ENCODE data around the gene RPL41.
"Not testable (repeated sequence)": the region's sequence is repeated elsewhere in the genome, so short reads cannot be mapped to it uniquely, and the experiment has no call there.

RPL41 gene

DNA sequence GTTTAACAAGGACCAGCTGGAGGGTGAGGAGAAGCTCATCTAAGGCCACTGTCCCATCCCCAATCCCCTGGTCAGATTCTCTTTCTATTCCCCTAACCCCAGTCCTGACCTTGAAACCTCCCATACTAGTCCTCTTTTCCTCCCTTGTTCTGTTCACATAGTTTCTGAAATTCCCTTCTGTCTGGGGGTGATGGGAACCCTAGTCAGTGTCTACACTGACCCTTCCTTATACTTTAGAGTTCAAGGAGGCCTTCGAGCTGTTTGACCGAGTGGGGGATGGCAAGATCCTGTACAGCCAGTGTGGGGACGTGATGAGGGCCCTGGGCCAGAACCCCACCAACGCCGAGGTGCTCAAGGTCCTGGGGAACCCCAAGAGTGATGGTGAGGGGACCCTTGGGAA lies 38.4 kb downstream of the RPL41 start:
- DNase-seq (ENCODE audit: low spot score) = no peak

- no peak for DNase-seq (ENCODE audit: low spot score)
These were observed 38.9 kb downstream of the RPL41 start for GRCh38 chr12:56155256-56155845.

- not testable (repeated sequence) for DNase-seq (ENCODE audit: low spot score)
These were observed 40.2 kb downstream of the RPL41 start for GRCh38 chr12:56156464-56157200.

DNA sequence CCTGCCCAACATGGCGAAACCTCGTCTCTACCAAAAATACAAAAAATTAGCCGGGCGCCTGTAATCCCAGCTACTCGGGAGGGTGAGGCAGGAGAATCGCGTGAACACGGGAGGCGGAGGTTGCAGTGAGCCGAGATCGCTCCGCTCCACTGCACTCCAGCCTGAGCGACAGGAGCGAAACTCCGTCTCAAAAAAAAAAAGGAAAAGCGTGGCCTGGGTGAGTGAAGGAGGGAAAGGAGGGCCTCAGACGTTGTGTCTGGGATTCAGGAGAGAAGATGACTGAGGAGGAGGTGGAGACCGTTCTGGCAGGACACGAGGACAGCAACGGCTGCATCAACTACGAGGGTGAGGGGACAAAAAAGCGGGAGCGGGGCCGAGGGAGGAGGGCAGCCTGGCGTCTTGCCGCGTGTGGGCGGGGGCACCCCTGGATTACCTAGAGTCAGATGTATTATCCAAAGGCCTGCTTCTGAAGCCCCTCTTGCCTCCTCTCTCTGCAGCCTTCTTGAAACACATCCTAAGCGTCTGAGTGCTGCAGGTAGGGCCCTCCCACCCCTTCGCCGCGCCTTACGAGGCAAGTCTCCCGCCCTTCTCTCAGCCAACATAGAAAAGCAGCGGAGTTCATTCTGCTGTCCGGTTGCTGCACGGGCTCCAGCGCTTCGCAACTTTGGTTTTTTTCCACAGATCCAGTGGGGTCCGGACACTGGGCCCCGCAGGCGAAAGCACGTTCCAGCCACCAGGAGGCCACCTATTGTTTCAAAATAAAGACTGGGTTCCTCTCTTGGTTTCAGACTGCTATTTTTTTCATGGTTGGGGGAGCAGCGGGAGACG lies 41.0 kb downstream of the RPL41 start:
- DNase-seq (ENCODE audit: low spot score) = no peak

GRCh38 chr12:56158029-56158925 lies 41.8 kb downstream of the RPL41 start, which contains the start of gene MYL6:
Gene MYL6 (plus strand): TSS chr12:56158359. CDS start chr12:56158402, 43 bp downstream.
- peak; percentile 97 for DNase-seq (ENCODE audit: low spot score)

DNA sequence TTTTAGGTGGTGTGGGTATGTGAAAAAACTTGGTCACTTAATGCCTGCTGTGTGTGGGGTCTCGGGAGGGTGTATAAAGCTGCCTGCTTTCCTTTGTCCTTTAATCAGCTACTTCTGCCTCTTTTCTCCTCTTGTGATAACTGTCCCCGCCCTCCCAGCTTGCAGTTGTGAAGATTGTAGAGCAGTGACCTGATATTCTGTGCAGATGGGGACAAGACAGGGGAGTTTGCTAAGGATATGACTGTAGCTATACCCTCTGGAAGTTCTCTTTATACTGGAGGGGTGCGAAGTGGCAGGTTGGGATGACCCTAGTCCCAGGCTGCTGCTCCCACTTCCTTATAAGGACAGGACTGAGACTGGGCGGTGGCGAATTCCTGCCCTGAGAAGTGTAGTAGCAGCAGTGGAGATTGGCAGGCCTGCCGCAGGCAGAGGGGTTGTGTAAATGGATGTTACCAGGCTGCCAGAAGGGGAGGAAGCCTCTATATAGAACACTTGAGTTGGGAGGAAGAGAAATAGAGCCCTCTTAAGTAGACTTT lies 42.6 kb downstream of the RPL41 start:
- DNase-seq (ENCODE audit: low spot score) = peak; percentile 70

DNA sequence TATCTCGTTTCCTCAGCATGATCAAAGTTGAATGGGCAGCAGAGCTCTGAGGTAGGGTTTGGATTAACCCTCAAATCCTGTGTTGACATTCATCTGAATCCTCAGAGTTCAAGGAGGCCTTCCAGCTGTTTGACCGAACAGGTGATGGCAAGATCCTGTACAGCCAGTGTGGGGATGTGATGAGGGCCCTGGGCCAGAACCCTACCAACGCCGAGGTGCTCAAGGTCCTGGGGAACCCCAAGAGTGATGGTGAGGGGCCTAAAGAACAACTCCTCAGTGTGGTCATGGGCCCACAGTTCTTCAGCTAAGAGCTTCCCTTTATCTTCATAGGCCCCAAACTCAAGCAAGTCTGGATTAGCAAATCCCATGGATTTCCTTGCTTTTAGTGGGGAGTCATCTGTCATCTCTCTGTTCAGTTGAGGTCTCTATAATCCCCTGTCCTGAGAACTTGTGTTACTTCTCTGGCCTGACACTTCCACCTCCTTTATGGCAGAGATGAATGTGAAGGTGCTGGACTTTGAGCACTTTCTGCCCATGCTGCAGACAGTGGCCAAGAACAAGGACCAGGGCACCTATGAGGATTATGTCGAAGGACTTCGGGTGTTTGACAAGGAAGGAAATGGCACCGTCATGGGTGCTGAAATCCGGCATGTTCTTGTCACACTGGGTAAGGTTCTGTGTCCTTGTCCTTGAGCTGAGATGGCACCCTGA lies 43.2 kb downstream of the RPL41 start:
- no peak for DNase-seq (ENCODE audit: low spot score)

GRCh38 chr12:56160193-56160763 lies 43.8 kb downstream of the RPL41 start:
- no peak for DNase-seq (ENCODE audit: low spot score)

DNA sequence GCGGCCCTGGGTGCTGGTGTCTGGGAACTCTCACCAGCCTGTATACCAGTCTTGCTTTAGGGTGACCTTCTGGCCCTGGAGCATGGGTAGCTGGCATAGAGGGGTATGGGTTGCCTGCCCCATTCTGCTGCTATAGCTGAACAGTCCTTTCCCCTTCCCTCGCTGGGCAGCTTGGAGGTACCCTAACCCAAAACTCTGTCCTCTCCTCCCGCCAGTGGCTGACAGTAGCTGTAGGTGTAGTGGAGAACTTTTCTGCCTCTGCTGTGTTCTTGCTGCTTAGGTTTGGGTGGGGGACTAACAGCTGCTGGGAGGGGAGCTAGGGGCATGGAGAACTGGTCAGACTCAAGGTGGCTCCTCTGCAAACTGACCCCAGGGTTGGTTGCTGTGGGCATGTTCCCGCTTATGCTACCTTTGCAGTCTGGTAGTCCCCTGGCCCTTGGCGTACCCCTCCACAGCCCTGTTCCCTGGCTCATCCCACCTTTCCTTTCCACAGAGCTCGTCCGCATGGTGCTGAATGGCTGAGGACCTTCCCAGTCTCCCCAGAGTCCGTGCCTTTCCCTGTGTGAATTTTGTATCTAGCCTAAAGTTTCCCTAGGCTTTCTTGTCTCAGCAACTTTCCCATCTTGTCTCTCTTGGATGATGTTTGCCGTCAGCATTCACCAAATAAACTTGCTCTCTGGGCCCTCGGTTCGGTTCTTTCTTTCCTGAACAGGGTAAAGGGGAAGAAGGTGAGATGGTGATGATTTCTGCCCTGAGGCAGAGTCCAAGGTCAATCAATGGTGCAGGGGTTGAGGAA lies 44.7 kb downstream of the RPL41 start:
- DNase-seq (ENCODE audit: low spot score) = no peak

DNA sequence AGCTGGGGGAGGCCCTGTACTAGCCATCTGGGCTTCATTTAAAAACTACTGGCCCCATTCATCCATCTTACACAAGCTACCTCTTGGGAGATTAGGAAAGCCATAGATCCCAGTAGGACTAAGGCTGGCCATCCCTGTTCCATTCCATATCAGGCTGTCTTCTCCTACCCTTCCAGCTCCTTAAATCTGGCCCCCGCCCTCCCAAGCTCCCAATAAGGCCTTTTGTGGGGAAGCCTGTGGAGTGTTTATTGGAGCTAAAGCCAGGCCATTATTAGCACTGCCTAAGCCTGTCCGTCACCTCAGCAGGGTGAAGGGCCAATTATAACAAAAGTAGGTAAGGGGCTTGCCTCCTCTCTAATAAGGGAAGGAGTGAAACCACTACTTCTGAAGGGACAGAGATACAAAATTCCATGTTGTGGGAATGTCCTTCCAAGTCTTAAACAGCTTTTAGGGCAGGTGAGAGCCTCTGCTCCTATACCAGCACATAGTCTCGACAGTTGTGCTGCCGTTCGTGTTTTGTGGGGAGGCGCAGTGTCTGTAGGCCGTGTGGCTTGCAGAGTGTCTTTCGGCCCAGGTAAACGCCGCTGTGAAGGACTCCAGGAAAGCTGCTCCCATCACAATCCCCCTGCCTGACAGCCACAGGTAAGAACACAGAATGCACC lies 45.4 kb downstream of the RPL41 start:
- DNase-seq (ENCODE audit: low spot score) = no peak

DNA sequence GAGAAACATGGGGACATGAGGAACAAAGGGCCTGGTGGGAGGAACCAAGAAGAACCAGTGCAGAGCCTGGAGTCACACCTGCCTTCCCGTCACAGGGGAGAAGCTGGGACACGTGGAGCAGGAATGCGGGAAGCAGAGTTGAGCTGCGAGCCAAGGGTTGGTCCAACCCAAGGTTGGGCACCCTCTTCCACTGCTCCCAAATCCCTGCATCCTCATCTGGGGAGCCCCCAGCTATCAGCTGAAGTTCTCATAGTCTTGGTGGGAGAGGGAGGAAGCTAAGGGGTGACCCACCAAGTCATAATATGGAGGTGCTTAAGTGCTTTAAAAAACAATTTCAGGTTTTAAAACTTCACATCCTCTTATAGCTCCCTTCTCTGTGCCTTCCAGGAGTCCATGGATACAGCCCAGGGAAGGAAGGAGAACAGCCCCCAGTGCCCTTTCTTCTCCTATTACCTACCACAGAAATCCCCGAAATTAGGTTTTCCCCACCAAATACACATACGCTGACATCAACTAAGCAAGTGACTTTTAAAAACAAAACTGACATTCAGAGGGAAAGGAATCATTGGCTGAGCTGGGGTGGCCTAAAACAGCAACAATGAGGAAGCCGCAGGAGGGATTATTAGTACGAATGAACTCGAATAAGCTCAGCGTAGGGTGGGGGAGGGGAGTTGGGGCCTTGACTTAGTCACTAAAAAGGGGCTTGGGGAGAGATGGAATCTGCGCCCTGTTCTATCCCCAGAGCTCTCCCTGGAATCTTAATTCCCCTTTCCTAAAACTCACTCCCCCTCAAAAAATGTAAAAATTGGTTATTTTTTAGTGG lies 46.2 kb downstream of the RPL41 start:
- DNase-seq (ENCODE audit: low spot score) = no peak

DNA sequence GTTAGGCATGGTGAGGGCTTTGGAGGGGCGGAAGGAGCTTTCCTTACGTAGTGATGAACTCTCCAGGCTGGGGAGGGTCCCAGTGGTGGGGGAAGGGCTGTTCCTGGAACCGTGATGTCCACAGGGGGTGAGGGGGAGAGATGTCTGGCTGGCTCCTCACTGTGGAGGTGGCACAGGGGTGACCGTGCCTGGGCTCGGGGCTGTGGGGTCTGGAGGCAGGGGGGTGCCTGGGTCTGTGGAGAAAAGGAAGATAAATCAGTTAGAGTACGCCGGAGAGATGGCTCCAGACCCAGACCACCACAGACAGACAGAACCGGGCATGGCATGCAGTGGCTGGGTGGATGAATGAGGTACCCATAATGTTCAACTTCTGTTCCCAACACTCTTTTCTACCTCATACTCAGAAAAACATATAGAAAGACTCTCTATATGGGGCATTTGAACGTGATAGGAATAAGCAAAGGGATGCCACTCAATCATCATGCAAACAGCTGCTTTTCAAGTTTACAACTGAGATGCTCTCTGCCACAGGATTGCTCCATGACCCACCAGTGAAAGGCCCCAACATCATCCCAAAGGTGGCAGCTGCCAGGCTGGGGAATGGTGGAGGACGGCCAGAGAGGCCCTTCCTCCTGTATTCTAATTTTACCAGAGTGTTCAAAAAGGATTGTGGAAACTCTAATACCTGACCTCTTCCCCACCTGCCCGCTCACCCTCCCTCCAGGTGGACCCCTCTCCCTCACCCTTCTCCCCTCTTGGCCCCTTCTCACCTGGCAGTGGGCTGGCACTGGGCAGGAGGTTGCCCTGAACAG lies 47.3 kb downstream of the RPL41 start:
- no peak for DNase-seq (ENCODE audit: low spot score)

- no peak for DNase-seq (ENCODE audit: low spot score)
These were observed 47.9 kb downstream of the RPL41 start for GRCh38 chr12:56164345-56164729.

DNA sequence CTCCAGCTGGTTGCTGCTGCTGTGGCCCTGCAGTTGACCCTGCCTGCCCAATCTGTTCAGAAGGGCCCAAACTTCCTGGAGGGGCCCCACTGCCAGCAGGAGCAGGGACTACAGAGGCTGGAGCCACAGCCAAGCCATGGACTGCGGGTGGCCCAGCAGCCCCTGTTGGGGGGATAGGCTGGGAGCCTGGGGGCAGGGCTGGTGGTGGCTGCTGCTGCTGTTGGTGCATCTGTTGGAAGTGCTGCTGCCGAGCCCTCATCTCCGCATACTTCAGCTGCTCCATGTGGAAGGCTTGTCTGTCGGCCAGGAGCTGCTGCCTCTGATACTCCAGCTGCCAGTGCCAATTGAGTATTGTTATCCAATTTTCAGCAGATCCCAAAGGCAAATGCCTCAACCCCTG lies 48.9 kb downstream of the RPL41 start:
- DNase-seq (ENCODE audit: low spot score) = no peak

Measured in hematopoietic multipotent progenitor cell treated with erythropoietin and hydrocortisone succinate and interleukin-3 and kit ligand, for 17 days (in vitro differentiated cells).